HEK293 (cell line): ENCODE measurements around the gene COPRS.

Experiments
- AEBP2 ChIP-seq: fragments of 450-650 bp; formaldehyde crosslinking; IDR thresholded peaks from 2 replicates; pipeline ENCODE4 v1.5.1; 2016; ENCODE audit warnings: missing biosample characterization, missing genetic modification characterization, borderline replicate concordance
- CTCF ChIP-seq: fragments of 450-650 bp; formaldehyde crosslinking; IDR thresholded peaks from 2 replicates; pipeline ENCODE4 v1.5.1; 2016; ENCODE audit warnings: missing biosample characterization, missing genetic modification characterization
- ELK4 ChIP-seq: IDR thresholded peaks from 2 replicates; pipeline ENCODE4 v1.6.1; 2011; ENCODE audit warnings: mild to moderate bottlenecking, low read depth, low read length, borderline replicate concordance
- MEIS1 ChIP-seq: sonication (generic); formaldehyde crosslinking; IDR thresholded peaks from 2 replicates; pipeline ENCODE4 v1.8.1; 2022; ENCODE audit warnings: missing genetic modification reagents, mild to moderate bottlenecking, borderline replicate concordance
- PRDM1 ChIP-seq: fragments of 450-650 bp; formaldehyde crosslinking; IDR thresholded peaks from 2 replicates; pipeline ENCODE4; 2016; ENCODE audit warnings: missing biosample characterization, missing genetic modification characterization
- REST ChIP-seq: fragments of 450-650 bp; formaldehyde crosslinking; IDR thresholded peaks from 2 replicates; pipeline ENCODE4 v1.5.1; 2016; ENCODE audit warnings: missing biosample characterization, missing genetic modification characterization
- YY1 ChIP-seq: fragments of 450-650 bp; formaldehyde crosslinking; IDR thresholded peaks from 2 replicates; pipeline ENCODE4 v1.5.1; 2018; ENCODE audit warnings: missing biosample characterization, missing genetic modification characterization
- ZNF239 ChIP-seq: fragments of 450-650 bp; formaldehyde crosslinking; IDR thresholded peaks from 2 replicates; pipeline ENCODE4 v1.5.1; 2016; ENCODE audit warnings: missing biosample characterization, missing genetic modification characterization
- ZNF449 ChIP-seq: fragments of 450-650 bp; formaldehyde crosslinking; IDR thresholded peaks from 2 replicates; pipeline ENCODE4 v1.5.1; 2017; ENCODE audit warnings: missing biosample characterization, mild to moderate bottlenecking, missing genetic modification characterization, moderate library complexity
- ZNF530 ChIP-seq: fragments of 450-650 bp; formaldehyde crosslinking; IDR thresholded peaks from 2 replicates; pipeline ENCODE4 v1.5.1; 2016; ENCODE audit warnings: low read depth, missing biosample characterization, missing genetic modification characterization
- ZNF777 ChIP-seq: fragments of 450-650 bp; formaldehyde crosslinking; IDR thresholded peaks from 2 replicates; pipeline ENCODE4 v1.5.1; 2017; ENCODE audit warnings: missing biosample characterization, missing genetic modification characterization, borderline replicate concordance
- ZSCAN30 ChIP-seq: fragments of 450-650 bp; IDR thresholded peaks from 2 replicates; pipeline ENCODE4 v1.5.1; 2018; ENCODE audit warnings: missing biosample characterization, mild to moderate bottlenecking, missing genetic modification characterization, moderate library complexity

GRCh38 chr17:31834448-31834847, 24.6 kb downstream of the COPRS start:
- TF ChIP-seq CTCF (tag by site-specific recombination): no peak
- no peak for TF ChIP-seq ZNF239
- no peak for TF ChIP-seq ELK4
- TF ChIP-seq MEIS1 (CRISPR knock-in tag): no peak
- no peak for TF ChIP-seq ZSCAN30
- TF ChIP-seq REST (tag by site-specific recombination): no peak
- no peak for TF ChIP-seq PRDM1 (tag by site-specific recombination)
- TF ChIP-seq ZNF530 (tag by site-specific recombination): no peak
- no peak for TF ChIP-seq YY1 (tag by site-specific recombination)
- TF ChIP-seq AEBP2 (tag by site-specific recombination): no peak
- no peak for TF ChIP-seq ZNF777
- no peak for TF ChIP-seq ZNF449
